Neural cell (in vitro differentiated cells): Measurements from ENCODE around the gene ANKRD33. TPM values are rescaled to one million over a fixed set of nuclear protein-coding genes. Genes with fewer than 3 reads are reported as not detected.

ENCODE experiments used
- H2AFZ ChIP-seq: fragments of 200-600, 300-800 bp; sonication (generic), shearing (Covaris generic); 2 replicates; pipeline ENCODE4 v1.6.0; 2014; ENCODE audit warnings: low read depth, mild to moderate bottlenecking, antibody characterized with exemption, low read length, moderate library complexity
- H3F3A ChIP-seq: fragments of 200-600 bp; shearing (Covaris generic); 2 replicates; pipeline ENCODE4 v1.6.1; 2016; ENCODE audit warnings: mild to moderate bottlenecking, moderate library complexity, mixed read lengths, antibody characterized with exemption, low read length; ENCODE audit not compliant: insufficient read depth, poor library complexity, severe bottlenecking
- H3K27ac ChIP-seq: fragments of 200-600, 300-800 bp; sonication (generic), shearing (Covaris generic); 2 replicates; pipeline ENCODE4 v1.5.1; 2014; ENCODE audit warnings: mild to moderate bottlenecking, low read length, moderate library complexity
- H3K27me3 ChIP-seq: fragments of 300-800, 200-600 bp; sonication (generic), shearing (Covaris generic); 2 replicates; pipeline ENCODE4 v1.6.0; 2014; ENCODE audit warnings: mild to moderate bottlenecking, low read depth, low read length, moderate library complexity; ENCODE audit not compliant: insufficient read depth
- H3K36me3 ChIP-seq: fragments of 300-800, 200-600 bp; sonication (generic), shearing (Covaris generic); 2 replicates; pipeline ENCODE4 v1.5.1; 2014; ENCODE audit warnings: mild to moderate bottlenecking, antibody characterized with exemption, low read length, moderate library complexity; ENCODE audit not compliant: insufficient read depth
- H3K4me2 ChIP-seq: fragments of 300-800, 200-600 bp; sonication (generic), shearing (Covaris generic); 2 replicates; pipeline ENCODE4 v1.6.0; 2014; ENCODE audit warnings: mild to moderate bottlenecking, low read length
- H3K4me3 ChIP-seq: fragments of 300-800, 200-600 bp; sonication (generic), shearing (Covaris generic); 2 replicates; pipeline ENCODE4 v1.5.1; 2014; ENCODE audit warnings: mild to moderate bottlenecking, low read length, moderate library complexity
- H3K79me2 ChIP-seq: fragments of 200-600 bp; shearing (Covaris generic); replicated peaks from 2 replicates; pipeline ENCODE4 v1.6.0; 2014; ENCODE audit warnings: mild to moderate bottlenecking, low read length, moderate library complexity; ENCODE audit not compliant: insufficient read depth
- H3K9ac ChIP-seq: fragments of 300-800, 200-600 bp; sonication (generic), shearing (Covaris generic); 2 replicates; pipeline ENCODE4 v1.6.1; 2016; ENCODE audit warnings: mild to moderate bottlenecking, low read length, mixed read lengths
- H3K9me2 ChIP-seq: fragments of 200-600 bp; shearing (Covaris generic); 2 replicates; pipeline ENCODE4 v1.6.1; 2016; ENCODE audit warnings: mild to moderate bottlenecking, low read length, mixed read lengths; ENCODE audit not compliant: insufficient read depth
- H3K9me3 ChIP-seq: fragments of 200-600, 300-800 bp; sonication (generic), shearing (Covaris generic); 2 replicates; pipeline ENCODE4 v1.6.1; 2016; ENCODE audit warnings: mild to moderate bottlenecking, mixed run types, low read length, moderate library complexity, mixed read lengths
- H4K20me1 ChIP-seq: fragments of 200-600 bp; shearing (Covaris generic); 2 replicates; pipeline ENCODE4 v1.6.1; 2016; ENCODE audit warnings: mild to moderate bottlenecking, mixed run types; ENCODE audit not compliant: insufficient read depth
- CTCF ChIP-seq: fragments of 450-650 bp; IDR thresholded peaks from 2 replicates; pipeline ENCODE4 v1.5.1; 2014; ENCODE audit warnings: antibody characterized with exemption, mild to moderate bottlenecking, moderate library complexity; ENCODE audit not compliant: poor library complexity, severe bottlenecking
- EP300 ChIP-seq: fragments of 450-650 bp; conservative IDR thresholded peaks from 2 replicates; pipeline ENCODE4 v1.6.1; 2014; ENCODE audit warnings: antibody characterized with exemption, mild to moderate bottlenecking, moderate library complexity; ENCODE audit not compliant: poor library complexity, severe bottlenecking
- EZH2 ChIP-seq: fragments of 200-600, 300-800 bp; shearing (Covaris generic), sonication (generic); IDR thresholded peaks from 2 replicates; pipeline ENCODE4 v1.6.1; 2014; ENCODE audit warnings: antibody characterized with exemption, low read length, borderline replicate concordance, mild to moderate bottlenecking; ENCODE audit not compliant: insufficient read depth, poor library complexity, severe bottlenecking
- MXI1 ChIP-seq: fragments of 450-650 bp; conservative IDR thresholded peaks from 2 replicates; pipeline ENCODE4 v1.6.1; 2014; ENCODE audit warnings: antibody characterized with exemption, mild to moderate bottlenecking; ENCODE audit not compliant: poor library complexity, severe bottlenecking
- POLR2AphosphoS5 ChIP-seq: IDR thresholded peaks from 2 replicates; pipeline ENCODE4 v1.6.1; 2012
- RAD21 ChIP-seq: fragments of 450-650 bp; conservative IDR thresholded peaks from 2 replicates; pipeline ENCODE4 v1.6.1; 2014; ENCODE audit warnings: antibody characterized with exemption, mild to moderate bottlenecking, moderate library complexity
- SMC3 ChIP-seq: fragments of 450-650 bp; conservative IDR thresholded peaks from 2 replicates; pipeline ENCODE4 v1.6.1; 2014; ENCODE audit warnings: antibody characterized with exemption, mild to moderate bottlenecking, moderate library complexity; ENCODE audit not compliant: poor library complexity
- TAF1 ChIP-seq: IDR thresholded peaks from 2 replicates; pipeline ENCODE4 v1.6.1; 2012; ENCODE audit warnings: low read depth
- polyA minus RNA-seq: library from RNA; depleted of rRNA, polyadenylated mRNA; stranded (reverse); fragments of >200 nt; gene quantifications from 2 replicates; pipeline ENCODE4 v1.2.3, GENCODE V29; 2014
- polyA plus RNA-seq: library from polyadenylated mRNA; depleted of rRNA; stranded (reverse); fragments of >200 nt; gene quantifications from 2 replicates; pipeline ENCODE4 v1.2.3, GENCODE V29; 2014
- TF ChIP-seq, protein P1 (sequence below): IDR thresholded peaks from 2 replicates; pipeline ENCODE4 v1.6.1; 2012; ENCODE audit warnings: borderline replicate concordance

Gene ANKRD33
- polyA plus RNA-seq (not detected in 2 replicates), polyA minus RNA-seq (not detected in 2 replicates)

DNA sequence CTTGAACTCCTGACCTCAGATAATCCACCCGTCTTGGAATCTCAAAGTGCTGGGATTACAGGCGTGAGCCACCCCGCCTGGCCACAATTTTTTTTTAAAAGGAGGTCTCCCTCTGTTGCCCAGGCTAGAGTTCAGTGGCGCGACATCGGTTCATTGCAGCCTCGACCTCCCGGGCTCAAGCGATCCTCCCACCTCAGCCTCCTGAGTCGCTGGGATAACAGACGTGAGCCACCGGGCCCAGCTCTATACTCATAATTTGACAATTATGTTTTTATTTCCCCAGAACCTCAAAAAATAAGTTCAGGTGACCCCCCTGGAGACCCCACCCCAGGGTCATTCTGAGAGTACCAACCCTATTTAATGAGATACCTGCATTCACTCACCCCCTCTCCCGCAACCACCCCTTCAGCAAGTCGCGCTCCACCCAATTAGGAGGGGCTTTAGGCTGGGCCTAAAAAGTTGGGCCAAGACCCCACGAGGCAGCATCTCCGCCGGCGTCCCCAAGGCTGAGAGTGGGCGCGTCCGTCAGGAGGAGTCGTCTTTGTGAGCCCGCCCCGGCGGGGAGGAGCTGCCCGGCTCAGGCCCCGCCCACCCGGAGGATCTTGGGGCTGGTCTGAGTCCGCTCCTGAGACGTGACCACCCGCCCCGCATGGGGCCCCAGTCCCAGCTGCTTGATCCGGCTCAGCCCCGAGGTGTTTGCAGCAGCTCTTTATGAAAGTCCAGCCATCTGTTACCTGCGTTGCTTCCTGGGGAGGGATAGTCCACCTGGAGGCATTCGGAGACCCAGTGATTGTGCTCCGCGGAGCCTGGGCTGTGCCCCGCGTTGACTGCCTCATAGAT is at the start of gene ANKRD33:
Gene ANKRD33 (plus strand): TSS at position 628 of the 840 bp plus-strand sequence. CDS start 84 bp downstream, at position 712.
- no peak within 1 kb of the TSS for H3K4me3 ChIP-seq
- H3K9ac ChIP-seq = no peak within 1 kb of the TSS
- H3K27ac ChIP-seq = no peak within 1 kb of the TSS
- no peaks in the 10 kb centered on the region for H3K27me3 ChIP-seq
- H3F3A ChIP-seq = no peaks in the 10 kb centered on the region
- no peak within 1 kb of the TSS for H3K4me2 ChIP-seq
- H3K9me3 ChIP-seq = no peaks in the 10 kb centered on the region
- H4K20me1 ChIP-seq = no peaks in the 10 kb centered on the region
- no peak within 1 kb of the TSS for H2AFZ ChIP-seq
- TF ChIP-seq POLR2AphosphoS5 = no peak
- no peak for TF ChIP-seq CTCF
- TF ChIP-seq, protein P1, sequence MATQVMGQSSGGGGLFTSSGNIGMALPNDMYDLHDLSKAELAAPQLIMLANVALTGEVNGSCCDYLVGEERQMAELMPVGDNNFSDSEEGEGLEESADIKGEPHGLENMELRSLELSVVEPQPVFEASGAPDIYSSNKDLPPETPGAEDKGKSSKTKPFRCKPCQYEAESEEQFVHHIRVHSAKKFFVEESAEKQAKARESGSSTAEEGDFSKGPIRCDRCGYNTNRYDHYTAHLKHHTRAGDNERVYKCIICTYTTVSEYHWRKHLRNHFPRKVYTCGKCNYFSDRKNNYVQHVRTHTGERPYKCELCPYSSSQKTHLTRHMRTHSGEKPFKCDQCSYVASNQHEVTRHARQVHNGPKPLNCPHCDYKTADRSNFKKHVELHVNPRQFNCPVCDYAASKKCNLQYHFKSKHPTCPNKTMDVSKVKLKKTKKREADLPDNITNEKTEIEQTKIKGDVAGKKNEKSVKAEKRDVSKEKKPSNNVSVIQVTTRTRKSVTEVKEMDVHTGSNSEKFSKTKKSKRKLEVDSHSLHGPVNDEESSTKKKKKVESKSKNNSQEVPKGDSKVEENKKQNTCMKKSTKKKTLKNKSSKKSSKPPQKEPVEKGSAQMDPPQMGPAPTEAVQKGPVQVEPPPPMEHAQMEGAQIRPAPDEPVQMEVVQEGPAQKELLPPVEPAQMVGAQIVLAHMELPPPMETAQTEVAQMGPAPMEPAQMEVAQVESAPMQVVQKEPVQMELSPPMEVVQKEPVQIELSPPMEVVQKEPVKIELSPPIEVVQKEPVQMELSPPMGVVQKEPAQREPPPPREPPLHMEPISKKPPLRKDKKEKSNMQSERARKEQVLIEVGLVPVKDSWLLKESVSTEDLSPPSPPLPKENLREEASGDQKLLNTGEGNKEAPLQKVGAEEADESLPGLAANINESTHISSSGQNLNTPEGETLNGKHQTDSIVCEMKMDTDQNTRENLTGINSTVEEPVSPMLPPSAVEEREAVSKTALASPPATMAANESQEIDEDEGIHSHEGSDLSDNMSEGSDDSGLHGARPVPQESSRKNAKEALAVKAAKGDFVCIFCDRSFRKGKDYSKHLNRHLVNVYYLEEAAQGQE = no peak
- no peak for TF ChIP-seq RAD21
- TF ChIP-seq EP300 = no peak
- TF ChIP-seq EZH2 = no peak
- TF ChIP-seq MXI1 = no peak
- TF ChIP-seq TAF1 = no peak
- TF ChIP-seq SMC3 = no peak
- no peaks in the 10 kb centered on the region for H3K79me2 ChIP-seq
- no peaks in the 10 kb centered on the region for H3K9me2 ChIP-seq
- no peaks in the 10 kb centered on the region for H3K36me3 ChIP-seq

GRCh38 chr12:51838762-51839161 is 49.1 kb upstream of the ANKRD33 start:
- Histone ChIP-seq H3K36me3 (no peaks in the 10 kb centered on the region), H3K4me3 (no peak overlapping the region), H3K9me3 (no peaks in the 10 kb centered on the region), H4K20me1 (no peaks in the 10 kb centered on the region), H2AFZ (no peak overlapping the region), H3K9me2 (no peaks in the 10 kb centered on the region), H3K27ac (no peak overlapping the region), H3F3A (no peaks in the 10 kb centered on the region), H3K9ac (no peak overlapping the region), H3K79me2 (peaks cover 18% of the 10 kb centered on the region), H3K27me3 (no peaks in the 10 kb centered on the region), H3K4me2 (no peak overlapping the region)
- TF ChIP-seq MXI1 = no peak
- TF ChIP-seq POLR2AphosphoS5 = no peak
- TF ChIP-seq, protein P1 = no peak
- TF ChIP-seq RAD21 = no peak
- no peak for TF ChIP-seq TAF1
- no peak for TF ChIP-seq CTCF
- TF ChIP-seq EZH2 = no peak
- TF ChIP-seq SMC3 = no peak
- TF ChIP-seq EP300 = no peak
